OCI-LY1 (cell line): ENCODE results near the gene ZFAND4.
"Not testable (repeated sequence)": the region's sequence is repeated elsewhere in the genome, so short reads cannot be mapped to it uniquely, and the experiment has no call there.

ENCODE experiments used
- EZH2 ChIP-seq: fragments of 200-600 bp; sonication (generic), shearing (Covaris generic); IDR thresholded peaks from 2 replicates; pipeline ENCODE4 v1.8.0; 2017; ENCODE audit warnings: borderline replicate concordance, mixed run types, mild to moderate bottlenecking, antibody characterized with exemption, low read length, moderate library complexity, mixed read lengths
- TF ChIP-seq, protein P1 (sequence below): fragments of 200-600 bp; sonication (generic), shearing (Covaris generic); IDR thresholded peaks from 2 replicates; pipeline ENCODE4 v1.5.1; 2017; ENCODE audit warnings: mild to moderate bottlenecking, antibody characterized with exemption, low read length, moderate library complexity, mixed read lengths

DNA sequence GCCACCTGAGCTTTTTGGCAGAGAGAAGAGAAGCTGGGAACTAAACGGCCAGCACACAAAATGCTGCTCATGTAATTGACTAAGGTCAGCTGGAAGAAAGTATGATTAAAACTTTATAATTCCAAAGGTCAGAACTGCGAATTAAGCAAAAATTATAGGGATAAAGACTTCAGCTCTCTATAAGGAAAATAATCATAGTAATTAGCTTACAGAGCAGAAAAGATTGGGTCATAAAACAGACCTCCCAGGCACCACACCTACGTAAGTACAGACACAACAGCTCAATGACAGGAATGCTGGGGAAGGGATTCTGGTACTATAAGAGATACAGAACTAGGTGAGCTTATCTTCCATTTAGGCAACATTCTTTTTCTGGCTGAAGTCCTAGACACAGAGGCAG lies 44.5 kb upstream of the ZFAND4 start:
- not testable (repeated sequence) for TF ChIP-seq EZH2
- TF ChIP-seq, protein P1, sequence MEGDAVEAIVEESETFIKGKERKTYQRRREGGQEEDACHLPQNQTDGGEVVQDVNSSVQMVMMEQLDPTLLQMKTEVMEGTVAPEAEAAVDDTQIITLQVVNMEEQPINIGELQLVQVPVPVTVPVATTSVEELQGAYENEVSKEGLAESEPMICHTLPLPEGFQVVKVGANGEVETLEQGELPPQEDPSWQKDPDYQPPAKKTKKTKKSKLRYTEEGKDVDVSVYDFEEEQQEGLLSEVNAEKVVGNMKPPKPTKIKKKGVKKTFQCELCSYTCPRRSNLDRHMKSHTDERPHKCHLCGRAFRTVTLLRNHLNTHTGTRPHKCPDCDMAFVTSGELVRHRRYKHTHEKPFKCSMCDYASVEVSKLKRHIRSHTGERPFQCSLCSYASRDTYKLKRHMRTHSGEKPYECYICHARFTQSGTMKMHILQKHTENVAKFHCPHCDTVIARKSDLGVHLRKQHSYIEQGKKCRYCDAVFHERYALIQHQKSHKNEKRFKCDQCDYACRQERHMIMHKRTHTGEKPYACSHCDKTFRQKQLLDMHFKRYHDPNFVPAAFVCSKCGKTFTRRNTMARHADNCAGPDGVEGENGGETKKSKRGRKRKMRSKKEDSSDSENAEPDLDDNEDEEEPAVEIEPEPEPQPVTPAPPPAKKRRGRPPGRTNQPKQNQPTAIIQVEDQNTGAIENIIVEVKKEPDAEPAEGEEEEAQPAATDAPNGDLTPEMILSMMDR = not testable (repeated sequence)
